Spleen (tissue), 11 donors: ENCODE data around the gene ACTG1. TPM values are rescaled to one million over a fixed set of nuclear protein-coding genes. Genes with fewer than 3 reads are reported as not detected.

Source experiments
- DNase-seq: peaks from one replicate; pipeline ENCODE4 v3.0.0-alpha.2; 2020
- H3K27ac ChIP-seq, 8 donors: fragments of 200-600 bp; sonication (generic) in 7 of 8; 1 replicate in 4 of 8; 2 replicates in 4 of 8; pipeline versions ENCODE4 v1.5.0 to v1.8.0; 2016 to 2021; ENCODE audit warnings: inconsistent platforms in 4 of 8, mild to moderate bottlenecking in 4 of 8, moderate library complexity in 1 of 8
- H3K27me3 ChIP-seq, 7 donors: fragments of 200-600 bp; sonication (generic) in 6 of 7; replicated peaks in 1 of 7; 1 replicate in 4 of 7; 2 replicates in 3 of 7; pipeline versions ENCODE4 v1.5.0 to v1.8.0; 2016 to 2021; ENCODE audit warnings: inconsistent platforms in 3 of 7, mild to moderate bottlenecking in 1 of 7
- H3K36me3 ChIP-seq, 6 donors: fragments of 200-600 bp; sonication (generic) in 5 of 6; 1 replicate in 4 of 6; 2 replicates in 2 of 6; pipeline versions ENCODE4 v1.5.0 to v1.8.0; 2016 to 2021; ENCODE audit warnings: inconsistent platforms in 2 of 6
- H3K4me1 ChIP-seq, 6 donors: fragments of 200-600 bp; sonication (generic) in 5 of 6; 1 replicate in 3 of 6; 2 replicates in 3 of 6; pipeline versions ENCODE4 v1.5.0 to v1.8.0; 2016 to 2021; ENCODE audit warnings: inconsistent platforms in 3 of 6
- H3K4me3 ChIP-seq, 8 donors: fragments of 200-600 bp; sonication (generic) in 7 of 8; 1 replicate in 4 of 8; 2 replicates in 4 of 8; pipeline versions ENCODE4 v1.5.0 to v1.8.0; 2016 to 2021; ENCODE audit warnings: inconsistent platforms in 4 of 8, mild to moderate bottlenecking in 4 of 8, moderate library complexity in 2 of 8
- H3K9me3 ChIP-seq, 8 donors: fragments of 200-600 bp; sonication (generic) in 7 of 8; 1 replicate in 4 of 8; 2 replicates in 4 of 8; pipeline versions ENCODE4 v1.5.0 to v1.8.0; 2016 to 2021; ENCODE audit warnings: inconsistent platforms in 4 of 8
- CTCF ChIP-seq, 11 experiments: fragments of 200-600 bp in 7 of 11; fragments of 450-650 bp in 4 of 11; sonication (generic) in 4 of 11; IDR thresholded peaks in 8 of 11; conservative IDR thresholded peaks in 3 of 11; 1 replicate in 7 of 11; 2 replicates in 4 of 11; pipeline versions ENCODE4 v1.4.0 to v1.8.0; 2016 to 2021; ENCODE audit warnings: antibody characterized with exemption in 11 of 11, inconsistent platforms in 4 of 11, mild to moderate bottlenecking in 1 of 11
- POLR2A ChIP-seq, 3 donors: fragments of 450-650 bp; IDR thresholded peaks; one replicate each; pipeline ENCODE4 v1.5.1; 2017; ENCODE audit warnings: antibody characterized with exemption in 3 of 3, mild to moderate bottlenecking in 1 of 3
- POLR2AphosphoS5 ChIP-seq, 3 donors: sonication (generic); formaldehyde crosslinking; IDR thresholded peaks; one replicate each; pipeline ENCODE4 v1.5.1; 2017; ENCODE audit warnings: antibody characterized with exemption in 3 of 3
- WGBS, 5 donors: extraction: QIAGEN DNeasy Blood & Tissue Kit in 3 of 5; methylation state at CpG; one replicate each; pipeline versions ENCODE4 v1.1.5 to v1.1.7; 2013 to 2018; 5-methylcytosine and 5-hydroxymethylcytosine counted together
- intact Hi-C: fragments of 100-400 bp; cut with DNase I; formaldehyde crosslinking; loops from one replicate; pipeline ENCODE4 v1.15.0; 2023; ENCODE audit warnings: low total_unique reads
- polyA plus RNA-seq, 3 donors: library from polyadenylated mRNA; stranded (reverse); fragments of 200-250 nt; gene quantifications; one replicate each; pipeline ENCODE4 v1.2.1, GENCODE V29; 2013
- total RNA-seq, 7 donors: library from RNA; depleted of rRNA in 3 of 7; stranded (reverse); fragments of >200 nt in 3 of 7; fragmentation: NEBNext Ultra II Directional in 4 of 7; extraction: Animal tissue kit (Norgen Biotek cat#: 25700) in 4 of 7; gene quantifications; one replicate each; pipeline versions ENCODE4 v1.1.0 to v1.2.1, GENCODE V29; 2016 to 2021
- donor health status: healthy with polysubstance abuse.
- donor health status: DM: no; HTN: no; CAD: no; lungs with moderate emphysema.
- donor health status: DM: no; HTN: no; CAD: no.
- donor health status: Bipolar disorder and iron deficiency.
- donor health status: healthy.
- donor health status: DM: no; HTN: no; CAD: no.
- donor health status: DM: yes; HTN: yes; CAD: no.

ACTG1 gene
- total and polyA plus RNA-seq, 10 donors, result 1,119 to 6,270 (median 2,106) TPM

GRCh38 chr17:81500047-81500446 is 12.6 kb downstream of the ACTG1 start:
- peak overlapping the region in 5 of 8 donors; percentile 29 to 65 (median 38) for H3K27ac ChIP-seq
- H3K9me3 ChIP-seq, result no peaks in the 10 kb centered on the region
- H3K27me3 ChIP-seq, result peaks cover 0 to 9% (median 0%) of the 10 kb centered on the region in 7 donors
- H3K36me3 ChIP-seq, result no peaks in the 10 kb centered on the region
- intact Hi-C loops, result no loop called here
- WGBS, 5 donors, result 48 to 71% (median 65%) methylated on average over 6 to 7 of the region's 7 CpGs
- H3K4me3 ChIP-seq, result no peak overlapping the region
- peaks cover 0 to 5% (median 0%) of the 10 kb centered on the region in 6 donors for H3K4me1 ChIP-seq
- DNase-seq, result no peak
- TF ChIP-seq CTCF (IDR thresholded peaks at IDR 0.05 in 8 of 11, conservative IDR thresholded peaks at IDR 0.05 in 3 of 11) (no peak), POLR2AphosphoS5 (IDR thresholded peaks at IDR 0.05) (no peak), POLR2A (IDR thresholded peaks at IDR 0.05) (no peak)

- no peak overlapping the region for H3K4me3 ChIP-seq
- TF ChIP-seq CTCF (IDR thresholded peaks at IDR 0.05 in 8 of 11, conservative IDR thresholded peaks at IDR 0.05 in 3 of 11) (no peak), POLR2A (IDR thresholded peaks at IDR 0.05) (no peak), POLR2AphosphoS5 (IDR thresholded peaks at IDR 0.05) (no peak)
- intact Hi-C loops, result no loop called here
- no peaks in the 10 kb centered on the region for H3K9me3 ChIP-seq
- H3K27ac ChIP-seq, result peak overlapping the region in 6 of 8 donors; percentile 29 to 65 (median 43)
- peaks cover 0 to 9% (median 0%) of the 10 kb centered on the region in 7 donors for H3K27me3 ChIP-seq
- WGBS, 5 donors, result 60 to 90% (median 67%) methylated on average over 3 to 12 of the region's 12 CpGs
- no peak for DNase-seq
- H3K4me1 ChIP-seq, result peaks cover 0 to 5% (median 0%) of the 10 kb centered on the region in 6 donors
- no peaks in the 10 kb centered on the region for H3K36me3 ChIP-seq
Observed at GRCh38 chr17:81499601-81499970, 13.0 kb downstream of the ACTG1 start.

- no peak overlapping the region for H3K4me3 ChIP-seq
- H3K27ac ChIP-seq, result peak overlapping the region in 5 of 8 donors; percentile 29 to 65 (median 48)
- no peak for DNase-seq
- H3K36me3 ChIP-seq, result no peaks in the 10 kb centered on the region
- WGBS, 5 donors, result 72 to 89% (median 75%) methylated on average over 38 to 64 of the region's 64 CpGs
- no peaks in the 10 kb centered on the region for H3K9me3 ChIP-seq
- intact Hi-C loops, result no loop called here
- no peak for TF ChIP-seq POLR2A (IDR thresholded peaks at IDR 0.05)
- TF ChIP-seq CTCF (IDR thresholded peaks at IDR 0.05 in 8 of 11, conservative IDR thresholded peaks at IDR 0.05 in 3 of 11), result no peak
- TF ChIP-seq POLR2AphosphoS5 (IDR thresholded peaks at IDR 0.05), result no peak
- peaks cover 0 to 9% (median 0%) of the 10 kb centered on the region in 7 donors for H3K27me3 ChIP-seq
- H3K4me1 ChIP-seq, result peaks cover 0 to 5% (median 0%) of the 10 kb centered on the region in 6 donors
Observed at GRCh38 chr17:81498953-81499600, 13.5 kb downstream of the ACTG1 start.

- no peak for DNase-seq
- 47 to 63% (median 61%) methylated on average over 8 of the region's 8 CpGs for WGBS, 5 donors
Observed at GRCh38 chr17:81494626-81495377, 17.8 kb downstream of the ACTG1 start.

More at GRCh38 chr17:81494626-81495377, 17.8 kb downstream of the ACTG1 start:
- no peak overlapping the region for H3K27ac ChIP-seq
- peaks cover 0 to 15% (median 1%) of the 10 kb centered on the region in 6 donors for H3K4me1 ChIP-seq
- H3K4me3 ChIP-seq, result no peak overlapping the region
- no peak for TF ChIP-seq POLR2AphosphoS5 (IDR thresholded peaks at IDR 0.05)
- TF ChIP-seq CTCF (IDR thresholded peaks at IDR 0.05 in 8 of 11, conservative IDR thresholded peaks at IDR 0.05 in 3 of 11), result no peak
- no peak for TF ChIP-seq POLR2A (IDR thresholded peaks at IDR 0.05)
- H3K36me3 ChIP-seq, result no peaks in the 10 kb centered on the region
- intact Hi-C loops, result no loop called here
- H3K27me3 ChIP-seq, result peaks cover 0 to 18% (median 4%) of the 10 kb centered on the region in 7 donors
- no peaks in the 10 kb centered on the region for H3K9me3 ChIP-seq
